Gastrocnemius medialis (tissue), 4 donors: ENCODE results near the gene PRKAB1. TPM values are rescaled to one million over a fixed set of nuclear protein-coding genes. Genes with fewer than 3 reads are reported as not detected.

Experiments
- ATAC-seq, 2 donors: fragments of 150-250 bp; one replicate each; pipeline ENCODE4 v1.9.1; 2016
- DNase-seq, 2 donors: peaks; one replicate each; pipeline ENCODE4 v3.0.0-alpha.2; 2019
- H3K27ac ChIP-seq, 4 donors: fragments of 200-600 bp; sonication (generic); 1 replicate in 1 of 4; 2 replicates in 3 of 4; pipeline ENCODE4 v1.5.1; 2016 to 2018; ENCODE audit warnings: mild to moderate bottlenecking in 2 of 4, moderate library complexity in 1 of 4
- H3K27me3 ChIP-seq, 3 donors: fragments of 200-600 bp; sonication (generic) in 2 of 3; 1 replicate in 1 of 3; 2 replicates in 2 of 3; pipeline versions ENCODE4 v1.5.1 to v1.6.0; 2016 to 2019; ENCODE audit warnings: mild to moderate bottlenecking in 1 of 3, moderate library complexity in 1 of 3
- H3K36me3 ChIP-seq, 2 donors: fragments of 200-600 bp; sonication (generic) in 1 of 2; one replicate each; pipeline ENCODE4 v1.5.1; 2017 to 2018
- H3K4me1 ChIP-seq, 2 donors: fragments of 200-600 bp; sonication (generic) in 1 of 2; one replicate each; pipeline ENCODE4 v1.5.1; 2016 to 2017; ENCODE audit warnings: mild to moderate bottlenecking in 2 of 2
- H3K4me3 ChIP-seq, 4 donors: fragments of 200-600 bp; sonication (generic) in 3 of 4; 1 replicate in 1 of 4; 2 replicates in 3 of 4; pipeline ENCODE4 v1.5.1; 2016 to 2019; ENCODE audit warnings: mild to moderate bottlenecking in 2 of 4
- H3K9me3 ChIP-seq, 3 donors: fragments of 200-600 bp; sonication (generic) in 2 of 3; 1 replicate in 1 of 3; 2 replicates in 2 of 3; pipeline ENCODE4 v1.5.1; 2016 to 2019
- POLR2A ChIP-seq, 2 donors: fragments of 450-650 bp; IDR thresholded peaks; one replicate each; pipeline ENCODE4 v1.6.1; 2017; ENCODE audit warnings: antibody characterized with exemption in 2 of 2, mild to moderate bottlenecking in 2 of 2, moderate library complexity in 2 of 2
- in situ Hi-C, 4 donors: fragments of 200-750 bp; cut with MboI; loops; one replicate each; pipeline versions ENCODE4 v1.15.0 to v1.8.0; 2017; ENCODE audit warnings: low sequenced_read_pairs in 4 of 4
- intact Hi-C: fragments of 100-400 bp; cut with DNase I; formaldehyde crosslinking; loops from one replicate; pipeline ENCODE4 v1.15.1; 2023; ENCODE audit warnings: low total_unique reads
- total RNA-seq, 4 donors: library from RNA; depleted of rRNA; stranded (reverse); fragments of >200 nt; gene quantifications; one replicate each; pipeline versions ENCODE4 v1.1.0 to v1.2.3, GENCODE V29; 2016
- TF ChIP-seq, protein P1 (sequence below), 5 experiments: fragments of 450-650 bp in 3 of 5; fragments of 200-600 bp in 2 of 5; sonication (generic) in 2 of 5; IDR thresholded peaks in 4 of 5; conservative IDR thresholded peaks in 1 of 5; 1 replicate in 4 of 5; 2 replicates in 1 of 5; pipeline ENCODE4 v1.5.1; 2016 to 2019; ENCODE audit warnings: antibody characterized with exemption in 5 of 5, mild to moderate bottlenecking in 3 of 5, moderate library complexity in 3 of 5

PRKAB1 gene
- total RNA-seq, 4 donors from 2014 or later = 7.1 to 21.0 (median 17.6) TPM

DNA sequence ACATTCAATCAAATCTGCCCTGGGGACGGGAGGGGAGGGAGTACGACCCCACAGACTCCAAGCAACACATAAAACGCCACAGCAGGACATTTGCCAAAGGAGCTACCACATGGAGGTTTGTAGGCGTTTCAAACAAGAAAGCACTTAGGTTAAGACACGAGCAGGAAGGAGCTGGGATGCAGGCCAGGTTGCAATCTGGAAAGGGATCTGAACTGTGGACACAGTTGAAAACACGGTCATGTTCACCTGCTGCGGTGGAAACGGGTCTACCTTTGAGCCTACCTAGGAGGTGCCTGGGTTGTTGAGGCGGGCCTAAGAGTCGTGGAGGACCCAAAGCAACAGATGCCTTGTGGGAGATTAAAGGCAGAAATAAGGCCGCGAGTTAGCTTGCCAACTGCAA is 18.4 kb downstream of the PRKAB1 start:
- intact Hi-C loops = no loop called here
- in situ Hi-C loops = no loop called here
- peaks cover 7 to 44% of the 10 kb centered on the region in 2 donors for H3K4me1 ChIP-seq
- no peaks in the 10 kb centered on the region for H3K9me3 ChIP-seq
- no peak overlapping the region for H3K4me3 ChIP-seq
- peak overlapping the region in 2 of 4 donors; percentile 11 to 48 for H3K27ac ChIP-seq
- peaks cover 0 to 11% of the 10 kb centered on the region in 2 donors for H3K36me3 ChIP-seq
- no peaks in the 10 kb centered on the region for H3K27me3 ChIP-seq
- ATAC-seq (no peak), DNase-seq (no peak)
- TF ChIP-seq POLR2A (IDR thresholded peaks at IDR 0.05) = no peak
- TF ChIP-seq, protein P1, sequence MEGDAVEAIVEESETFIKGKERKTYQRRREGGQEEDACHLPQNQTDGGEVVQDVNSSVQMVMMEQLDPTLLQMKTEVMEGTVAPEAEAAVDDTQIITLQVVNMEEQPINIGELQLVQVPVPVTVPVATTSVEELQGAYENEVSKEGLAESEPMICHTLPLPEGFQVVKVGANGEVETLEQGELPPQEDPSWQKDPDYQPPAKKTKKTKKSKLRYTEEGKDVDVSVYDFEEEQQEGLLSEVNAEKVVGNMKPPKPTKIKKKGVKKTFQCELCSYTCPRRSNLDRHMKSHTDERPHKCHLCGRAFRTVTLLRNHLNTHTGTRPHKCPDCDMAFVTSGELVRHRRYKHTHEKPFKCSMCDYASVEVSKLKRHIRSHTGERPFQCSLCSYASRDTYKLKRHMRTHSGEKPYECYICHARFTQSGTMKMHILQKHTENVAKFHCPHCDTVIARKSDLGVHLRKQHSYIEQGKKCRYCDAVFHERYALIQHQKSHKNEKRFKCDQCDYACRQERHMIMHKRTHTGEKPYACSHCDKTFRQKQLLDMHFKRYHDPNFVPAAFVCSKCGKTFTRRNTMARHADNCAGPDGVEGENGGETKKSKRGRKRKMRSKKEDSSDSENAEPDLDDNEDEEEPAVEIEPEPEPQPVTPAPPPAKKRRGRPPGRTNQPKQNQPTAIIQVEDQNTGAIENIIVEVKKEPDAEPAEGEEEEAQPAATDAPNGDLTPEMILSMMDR (IDR thresholded peaks at IDR 0.05 in 4 of 5, conservative IDR thresholded peaks at IDR 0.05 in 1 of 5) = no peak

DNA sequence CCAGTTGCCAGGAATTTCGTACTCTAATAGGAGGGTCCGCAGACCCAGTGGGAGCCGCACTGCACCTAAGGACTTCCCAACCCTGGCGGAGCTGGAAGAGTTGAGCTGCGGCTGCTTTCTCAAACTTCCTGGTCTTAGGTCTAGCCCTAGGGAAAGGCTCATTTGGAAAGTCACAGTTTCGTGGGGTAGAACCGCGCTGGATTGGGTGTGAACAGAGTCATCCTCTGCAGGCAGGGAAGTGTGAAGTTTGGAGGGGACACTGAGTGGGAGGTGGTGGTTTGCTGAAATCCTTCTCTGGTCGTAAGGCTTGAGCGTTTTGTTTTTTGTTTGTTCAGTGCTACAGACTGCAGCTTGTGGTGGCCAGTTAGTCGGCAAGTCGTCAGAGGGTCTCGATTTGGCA is 18.8 kb downstream of the PRKAB1 start:
- TF ChIP-seq, protein P1 (IDR thresholded peaks at IDR 0.05 in 4 of 5, conservative IDR thresholded peaks at IDR 0.05 in 1 of 5) = no peak
- TF ChIP-seq POLR2A (IDR thresholded peaks at IDR 0.05) = no peak
- no peak for DNase-seq
- ATAC-seq = no peak
- Histone ChIP-seq H3K36me3 (peaks cover 0 to 7% of the 10 kb centered on the region in 2 donors), H3K4me3 (no peak overlapping the region), H3K4me1 (peaks cover 7 to 44% of the 10 kb centered on the region in 2 donors), H3K27me3 (no peaks in the 10 kb centered on the region), H3K27ac (peak overlapping the region in 1 of 4 donors; percentile 48), H3K9me3 (no peaks in the 10 kb centered on the region)
- in situ Hi-C loops = no loop called here
- intact Hi-C loops = no loop called here

DNA sequence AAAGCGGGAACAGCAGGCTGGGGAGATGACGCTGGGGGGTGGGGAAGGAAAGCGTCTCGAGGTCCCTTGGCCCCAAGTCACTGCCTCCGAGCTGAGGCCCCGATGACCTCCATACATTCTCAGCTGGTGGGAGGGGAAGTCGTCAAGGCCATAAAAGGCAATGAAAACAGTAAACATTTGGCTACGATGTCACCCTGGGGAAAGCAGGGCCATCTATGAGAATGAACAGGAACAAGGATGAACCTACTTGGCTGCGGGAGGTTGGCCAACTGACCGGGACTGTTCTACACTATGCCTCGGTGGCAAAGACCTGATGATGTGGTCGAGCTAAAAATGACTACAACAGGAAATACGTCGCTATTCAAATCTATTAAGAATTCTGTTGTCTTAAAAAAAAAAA is 19.5 kb downstream of the PRKAB1 start:
- DNase-seq (no peak), ATAC-seq (no peak)
- Histone ChIP-seq H3K9me3 (no peaks in the 10 kb centered on the region), H3K36me3 (peaks cover 0 to under 1% of the 10 kb centered on the region in 2 donors), H3K27me3 (no peaks in the 10 kb centered on the region), H3K4me1 (peaks cover 7 to 39% of the 10 kb centered on the region in 2 donors), H3K27ac (no peak overlapping the region), H3K4me3 (no peak overlapping the region)
- intact Hi-C loops = no loop called here
- in situ Hi-C loops = no loop called here
- TF ChIP-seq, protein P1 (IDR thresholded peaks at IDR 0.05 in 4 of 5, conservative IDR thresholded peaks at IDR 0.05 in 1 of 5) = no peak
- TF ChIP-seq POLR2A (IDR thresholded peaks at IDR 0.05) = no peak

DNA sequence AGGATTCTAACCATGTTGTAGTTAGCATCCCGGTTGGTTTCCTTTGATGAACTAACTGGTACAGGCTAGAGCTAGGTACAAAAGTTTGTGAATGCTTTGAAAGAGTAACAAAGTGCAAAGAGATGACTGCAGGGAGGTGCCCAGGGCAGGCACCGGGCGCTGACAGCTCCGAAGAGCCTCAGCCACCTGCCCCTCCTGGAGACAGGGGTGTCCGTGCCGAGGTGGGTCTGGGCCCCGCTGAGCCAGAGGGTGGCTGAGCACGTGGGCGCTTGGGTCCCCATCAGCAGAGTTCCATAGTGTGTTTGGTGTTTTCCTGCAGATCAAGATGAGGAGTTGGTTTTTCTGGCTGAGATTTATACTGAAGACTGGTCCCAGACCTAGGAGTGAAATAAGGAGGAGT is 19.9 kb downstream of the PRKAB1 start:
- no peak for ATAC-seq
- in situ Hi-C loops = no loop called here

DNA sequence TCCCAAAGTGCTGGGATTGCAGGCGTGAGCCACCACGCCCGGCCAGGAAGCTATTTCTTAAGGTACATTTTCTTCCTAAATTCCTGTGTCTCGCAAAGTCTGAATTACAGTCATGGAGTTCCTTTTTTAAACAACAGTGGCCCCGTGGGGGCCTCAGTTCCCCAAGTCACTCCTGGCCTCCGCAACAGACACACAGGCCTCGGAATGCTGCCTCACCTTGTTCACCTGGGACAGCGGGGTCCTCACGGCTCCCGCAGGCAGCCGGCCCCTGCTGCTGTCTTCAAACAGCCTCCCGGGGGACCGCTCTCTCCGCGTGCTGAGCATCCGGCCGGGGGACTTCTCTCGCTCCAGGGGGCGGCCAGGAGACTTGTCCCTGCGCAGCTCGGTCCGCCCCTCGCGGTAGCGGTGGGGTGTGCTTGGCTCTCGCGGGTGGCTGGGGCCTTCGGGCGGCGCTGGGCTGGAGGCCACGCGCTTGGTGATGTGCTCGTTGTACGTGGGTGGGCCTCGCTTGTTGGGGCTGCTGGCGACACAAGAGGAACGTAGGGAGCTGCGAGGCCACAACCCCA is 22.1 kb downstream of the PRKAB1 start:
- ATAC-seq = no peak
- Histone ChIP-seq H3K27ac (no peak overlapping the region), H3K27me3 (no peaks in the 10 kb centered on the region), H3K4me3 (no peak overlapping the region), H3K9me3 (no peaks in the 10 kb centered on the region), H3K4me1 (peaks cover 7 to 15% of the 10 kb centered on the region in 2 donors), H3K36me3 (no peaks in the 10 kb centered on the region)
- no peak for DNase-seq
- TF ChIP-seq, protein P1 (IDR thresholded peaks at IDR 0.05 in 4 of 5, conservative IDR thresholded peaks at IDR 0.05 in 1 of 5) = no peak
- no peak for TF ChIP-seq POLR2A (IDR thresholded peaks at IDR 0.05)
- intact Hi-C loops (no loop called here), in situ Hi-C loops (no loop called here)

More for the DNA sequence above, 19.9 kb downstream of the PRKAB1 start:
- no peaks in the 10 kb centered on the region for H3K27me3 ChIP-seq
- H3K27ac ChIP-seq = no peak overlapping the region
- H3K36me3 ChIP-seq = no peaks in the 10 kb centered on the region
- intact Hi-C loops = no loop called here
- DNase-seq = no peak
- H3K9me3 ChIP-seq = no peaks in the 10 kb centered on the region
- peaks cover 7 to 34% of the 10 kb centered on the region in 2 donors for H3K4me1 ChIP-seq
- TF ChIP-seq POLR2A (IDR thresholded peaks at IDR 0.05) = no peak
- H3K4me3 ChIP-seq = no peak overlapping the region
